ENCODE results near the gene SNCAIP. TPM values are rescaled to one million over a fixed set of nuclear protein-coding genes. Genes with fewer than 3 reads are reported as not detected.

SNCAIP gene
- total and polyA plus RNA-seq, 2 experiments from 2014 or later: 1.5 to 2.4 TPM

- TF ChIP-seq EZH2 (IDR thresholded peaks at IDR 0.05; ENCODE audit: insufficient read depth, poor library complexity, severe bottlenecking): no peak
- no peak for TF ChIP-seq EZH2phosphoT487 (IDR thresholded peaks at IDR 0.05; ENCODE audit: insufficient read depth, low read depth)
- H3K27me3 ChIP-seq (replicated peaks; ENCODE audit: insufficient read depth): no peaks in the 10 kb centered on the region
- DNase-seq: no peak
- H3K4me1 ChIP-seq (ENCODE audit: insufficient read depth): no peaks in the 10 kb centered on the region
- no peaks in the 10 kb centered on the region for H3F3A ChIP-seq (ENCODE audit: insufficient read depth)
- no peak overlapping the region for H2AFZ ChIP-seq
- no peak overlapping the region for H3K9ac ChIP-seq
- H3K27ac ChIP-seq: no peak overlapping the region
- no peaks in the 10 kb centered on the region for H3K9me2 ChIP-seq (ENCODE audit: insufficient read depth)
- in situ Hi-C loops (cut with MboI): no loop called here
- WGBS, 2 experiments (ENCODE audit: low coverage in 1 of 2, low lambda C conversion rate in 2 of 2, missing lambda C conversion rate in 2 of 2): 38 to 43% methylated on average over 4 of the region's 4 CpGs
- no peaks in the 10 kb centered on the region for H3K36me3 ChIP-seq (ENCODE audit: low read depth)
- H3K79me2 ChIP-seq (ENCODE audit: insufficient read depth): no peaks in the 10 kb centered on the region
- no peak overlapping the region for H3K4me3 ChIP-seq
- no peaks in the 10 kb centered on the region for H4K20me1 ChIP-seq (ENCODE audit: insufficient read depth)
- H3K9me3 ChIP-seq (ENCODE audit: low read depth): no peaks in the 10 kb centered on the region
- H3K4me2 ChIP-seq (ENCODE audit: unreplicated experiment): no peak overlapping the region
These were observed 73.2 kb downstream of the SNCAIP start for GRCh38 chr5:122385286-122385685.

GRCh38 chr5:122385808-122386207 is 73.8 kb downstream of the SNCAIP start:
- no peaks in the 10 kb centered on the region for H3K36me3 ChIP-seq (ENCODE audit: low read depth)
- H3K27me3 ChIP-seq (replicated peaks; ENCODE audit: insufficient read depth): no peaks in the 10 kb centered on the region
- in situ Hi-C loops (cut with MboI): no loop called here
- H3K9me3 ChIP-seq (ENCODE audit: low read depth): no peaks in the 10 kb centered on the region
- no peak overlapping the region for H3K4me3 ChIP-seq
- H3K79me2 ChIP-seq (ENCODE audit: insufficient read depth): no peaks in the 10 kb centered on the region
- DNase-seq: peak; percentile 45
- no peak overlapping the region for H2AFZ ChIP-seq
- H3K9me2 ChIP-seq (ENCODE audit: insufficient read depth): no peaks in the 10 kb centered on the region
- WGBS, 2 experiments (ENCODE audit: low coverage in 1 of 2, low lambda C conversion rate in 2 of 2, missing lambda C conversion rate in 2 of 2): 10 to 11% methylated on average over 3 of the region's 3 CpGs
- TF ChIP-seq EZH2 (IDR thresholded peaks at IDR 0.05; ENCODE audit: insufficient read depth, poor library complexity, severe bottlenecking) (no peak), EZH2phosphoT487 (IDR thresholded peaks at IDR 0.05; ENCODE audit: insufficient read depth, low read depth) (no peak)
- H4K20me1 ChIP-seq (ENCODE audit: insufficient read depth): no peaks in the 10 kb centered on the region
- no peak overlapping the region for H3K27ac ChIP-seq
- no peaks in the 10 kb centered on the region for H3F3A ChIP-seq (ENCODE audit: insufficient read depth)
- H3K4me2 ChIP-seq (ENCODE audit: unreplicated experiment): no peak overlapping the region
- no peaks in the 10 kb centered on the region for H3K4me1 ChIP-seq (ENCODE audit: insufficient read depth)
- no peak overlapping the region for H3K9ac ChIP-seq

- Histone ChIP-seq H3K4me3 (no peak overlapping the region), H4K20me1 (ENCODE audit: insufficient read depth) (no peaks in the 10 kb centered on the region), H3K9me3 (ENCODE audit: low read depth) (no peaks in the 10 kb centered on the region), H3K9ac (no peak overlapping the region), H3F3A (ENCODE audit: insufficient read depth) (no peaks in the 10 kb centered on the region), H3K9me2 (ENCODE audit: insufficient read depth) (no peaks in the 10 kb centered on the region), H3K4me1 (ENCODE audit: insufficient read depth) (no peaks in the 10 kb centered on the region), H3K27me3 (replicated peaks; ENCODE audit: insufficient read depth) (no peaks in the 10 kb centered on the region), H3K36me3 (ENCODE audit: low read depth) (no peaks in the 10 kb centered on the region), H2AFZ (no peak overlapping the region), H3K79me2 (ENCODE audit: insufficient read depth) (no peaks in the 10 kb centered on the region), H3K27ac (no peak overlapping the region), H3K4me2 (ENCODE audit: unreplicated experiment) (no peak overlapping the region)
- in situ Hi-C loops (cut with MboI): no loop called here
- 94 to 95% methylated on average over 7 of the region's 7 CpGs for WGBS, 2 experiments (ENCODE audit: low coverage in 1 of 2, low lambda C conversion rate in 2 of 2, missing lambda C conversion rate in 2 of 2)
- TF ChIP-seq EZH2phosphoT487 (IDR thresholded peaks at IDR 0.05; ENCODE audit: insufficient read depth, low read depth): no peak
- TF ChIP-seq EZH2 (IDR thresholded peaks at IDR 0.05; ENCODE audit: insufficient read depth, poor library complexity, severe bottlenecking): no peak
- no peak for DNase-seq
These were observed 78.1 kb downstream of the SNCAIP start for GRCh38 chr5:122390154-122390553.

- H3K9me2 ChIP-seq (ENCODE audit: insufficient read depth): no peaks in the 10 kb centered on the region
- 86 to 87% methylated on average over 3 of the region's 3 CpGs for WGBS, 2 experiments (ENCODE audit: low coverage in 1 of 2, low lambda C conversion rate in 2 of 2, missing lambda C conversion rate in 2 of 2)
- no peaks in the 10 kb centered on the region for H4K20me1 ChIP-seq (ENCODE audit: insufficient read depth)
- no peaks in the 10 kb centered on the region for H3F3A ChIP-seq (ENCODE audit: insufficient read depth)
- H3K4me3 ChIP-seq: no peak overlapping the region
- no peak overlapping the region for H3K4me2 ChIP-seq (ENCODE audit: unreplicated experiment)
- H3K79me2 ChIP-seq (ENCODE audit: insufficient read depth): no peaks in the 10 kb centered on the region
- TF ChIP-seq EZH2phosphoT487 (IDR thresholded peaks at IDR 0.05; ENCODE audit: insufficient read depth, low read depth): no peak
- no peak for TF ChIP-seq EZH2 (IDR thresholded peaks at IDR 0.05; ENCODE audit: insufficient read depth, poor library complexity, severe bottlenecking)
- H2AFZ ChIP-seq: no peak overlapping the region
- no peaks in the 10 kb centered on the region for H3K36me3 ChIP-seq (ENCODE audit: low read depth)
- no peak for DNase-seq
- H3K9me3 ChIP-seq (ENCODE audit: low read depth): no peaks in the 10 kb centered on the region
- H3K4me1 ChIP-seq (ENCODE audit: insufficient read depth): no peaks in the 10 kb centered on the region
- H3K27me3 ChIP-seq (replicated peaks; ENCODE audit: insufficient read depth): no peaks in the 10 kb centered on the region
- in situ Hi-C loops (cut with MboI): no loop called here
- no peak overlapping the region for H3K27ac ChIP-seq
- H3K9ac ChIP-seq: no peak overlapping the region
These were observed 78.7 kb downstream of the SNCAIP start for GRCh38 chr5:122390694-122391093.

- Histone ChIP-seq H3K27me3 (replicated peaks; ENCODE audit: insufficient read depth) (no peaks in the 10 kb centered on the region), H4K20me1 (ENCODE audit: insufficient read depth) (no peaks in the 10 kb centered on the region), H3F3A (ENCODE audit: insufficient read depth) (no peaks in the 10 kb centered on the region), H3K27ac (no peak overlapping the region), H3K9me2 (ENCODE audit: insufficient read depth) (no peaks in the 10 kb centered on the region), H3K36me3 (ENCODE audit: low read depth) (no peaks in the 10 kb centered on the region), H3K4me2 (ENCODE audit: unreplicated experiment) (no peak overlapping the region), H3K4me3 (no peak overlapping the region), H3K79me2 (ENCODE audit: insufficient read depth) (no peaks in the 10 kb centered on the region), H3K4me1 (ENCODE audit: insufficient read depth) (no peaks in the 10 kb centered on the region), H3K9me3 (ENCODE audit: low read depth) (no peaks in the 10 kb centered on the region), H2AFZ (no peak overlapping the region), H3K9ac (no peak overlapping the region)
- no peak for DNase-seq
- 97 to 98% methylated on average over 3 of the region's 3 CpGs for WGBS, 2 experiments (ENCODE audit: low coverage in 1 of 2, low lambda C conversion rate in 2 of 2, missing lambda C conversion rate in 2 of 2)
- in situ Hi-C loops (cut with MboI): no loop called here
- no peak for TF ChIP-seq EZH2 (IDR thresholded peaks at IDR 0.05; ENCODE audit: insufficient read depth, poor library complexity, severe bottlenecking)
- no peak for TF ChIP-seq EZH2phosphoT487 (IDR thresholded peaks at IDR 0.05; ENCODE audit: insufficient read depth, low read depth)
These were observed 79.6 kb downstream of the SNCAIP start for GRCh38 chr5:122391621-122392020.

Data from GM23248 (cell line).